Smooth muscle cell (in vitro differentiated cells): ENCODE measurements around the gene AQP2. TPM values are rescaled to one million over a fixed set of nuclear protein-coding genes. Genes with fewer than 3 reads are reported as not detected.
A peak's percentile ranks its signal among the peaks of the same experiment; 100 is the strongest.

Experiments used
- DNase-seq: peaks from one replicate; lab custom pipeline; 2025; ENCODE audit not compliant: unreplicated experiment; lab: John Stamatoyannopoulos, UW
- H2AFZ ChIP-seq: fragments of 200-600 bp; sonication (generic); 2 replicates; pipeline ENCODE4 v1.6.0; 2016; ENCODE audit warnings: antibody characterized with exemption, low read depth, mild to moderate bottlenecking
- H3F3A ChIP-seq: fragments of 200-600 bp; sonication (generic); 2 replicates; pipeline ENCODE4 v1.6.0; 2017; ENCODE audit warnings: antibody characterized with exemption, low read depth
- H3K27ac ChIP-seq: fragments of 200-600 bp; sonication (generic); 2 replicates; pipeline ENCODE4 v1.5.1; 2016; ENCODE audit warnings: low read depth, mild to moderate bottlenecking
- H3K27me3 ChIP-seq: fragments of 200-600 bp; sonication (generic); 2 replicates; pipeline ENCODE4 v1.6.1; 2016; ENCODE audit warnings: low read depth, mild to moderate bottlenecking
- H3K36me3 ChIP-seq: fragments of 200-600 bp; sonication (generic); 2 replicates; pipeline ENCODE4 v1.5.1; 2016; ENCODE audit warnings: low read depth
- H3K4me1 ChIP-seq: fragments of 200-600 bp; sonication (generic); 2 replicates; pipeline ENCODE4 v1.5.1; 2016; ENCODE audit warnings: low read depth
- H3K4me2 ChIP-seq: fragments of 200-600 bp; sonication (generic); 2 replicates; pipeline ENCODE4 v1.6.0; 2016; ENCODE audit warnings: mild to moderate bottlenecking
- H3K4me3 ChIP-seq: fragments of 200-600 bp; sonication (generic); 2 replicates; pipeline ENCODE4 v1.5.1; 2016; ENCODE audit warnings: mild to moderate bottlenecking
- H3K79me2 ChIP-seq: fragments of 200-600 bp; sonication (generic); 2 replicates; pipeline ENCODE4 v1.6.0; 2016; ENCODE audit warnings: low read depth, mild to moderate bottlenecking
- H3K9ac ChIP-seq: fragments of 200-600 bp; sonication (generic); 2 replicates; pipeline ENCODE4 v1.6.0; 2016; ENCODE audit warnings: low read depth
- H3K9me3 ChIP-seq: fragments of 200-600 bp; sonication (generic); replicated peaks from 2 replicates; pipeline ENCODE4 v1.5.1; 2016; ENCODE audit warnings: low read depth
- H4K20me1 ChIP-seq: fragments of 200-600 bp; sonication (generic); 2 replicates; pipeline ENCODE4 v1.6.0; 2016; ENCODE audit warnings: low read depth
- CTCF ChIP-seq: fragments of 200-600 bp; sonication (generic); IDR thresholded peaks from 2 replicates; pipeline ENCODE4 v1.5.1; 2017; ENCODE audit warnings: borderline replicate concordance, mild to moderate bottlenecking, antibody characterized with exemption; ENCODE audit not compliant: insufficient read depth, poor library complexity, severe bottlenecking
- WGBS: methylation state at CpG from one replicate; pipeline ENCODE4 v1.1.7; 2016; ENCODE audit warnings: low lambda C conversion rate; 5-methylcytosine and 5-hydroxymethylcytosine counted together
- polyA plus RNA-seq: library from polyadenylated mRNA; unstranded; fragments of >200 nt; fragmentation: Nextera tagmentation; extraction: Ambion mirVana; gene quantifications from 2 replicates; pipeline ENCODE4 v1.2.1, GENCODE V29; 2016
- total RNA-seq: library from RNA; depleted of rRNA; stranded (reverse); fragments of >200 nt; gene quantifications from 2 replicates; pipeline ENCODE4 v1.2.3, GENCODE V29; 2014

Gene AQP2
- total RNA-seq (0.13 and 0.22 TPM in 2 replicates), polyA plus RNA-seq (0.14 and 0.99 TPM in 2 replicates)

GRCh38 chr12:49950273-49951251 lies at the start of gene AQP2:
TSS of gene AQP2 (plus strand) at chr12:49950737. CDS start at chr12:49950831, 94 bp downstream.
- WGBS, result 75% methylated on average over 30 of the region's 32 CpGs
- Histone ChIP-seq H3F3A (no peaks in the 10 kb centered on the region), H3K4me2 (no peak within 1 kb of the TSS), H3K9ac (no peak within 1 kb of the TSS), H3K79me2 (no peaks in the 10 kb centered on the region), H3K36me3 (no peaks in the 10 kb centered on the region), H3K4me3 (no peak within 1 kb of the TSS), H3K9me3 (no peaks in the 10 kb centered on the region), H2AFZ (no peak within 1 kb of the TSS), H3K4me1 (no peaks in the 10 kb centered on the region), H3K27me3 (peaks cover 22% of the 10 kb centered on the region), H4K20me1 (no peaks in the 10 kb centered on the region), H3K27ac (no peak within 1 kb of the TSS)
- DNase-seq, result peak; percentile 28
- TF ChIP-seq CTCF, result no peak

GRCh38 chr12:49901026-49901425 lies 49.5 kb upstream of the AQP2 start:
- Histone ChIP-seq H3K9me3 (no peaks in the 10 kb centered on the region), H4K20me1 (no peaks in the 10 kb centered on the region), H3K9ac (no peak overlapping the region), H2AFZ (no peak overlapping the region), H3K27ac (no peak overlapping the region), H3K4me2 (no peak overlapping the region), H3K27me3 (no peaks in the 10 kb centered on the region), H3K4me1 (peaks cover 14% of the 10 kb centered on the region), H3K36me3 (no peaks in the 10 kb centered on the region), H3K79me2 (no peaks in the 10 kb centered on the region), H3K4me3 (no peak overlapping the region), H3F3A (no peaks in the 10 kb centered on the region)
- no peak for TF ChIP-seq CTCF
- WGBS, result 88% methylated on average over 4 of the region's 4 CpGs
- DNase-seq, result no peak

GRCh38 chr12:49901986-49902385 lies 48.6 kb upstream of the AQP2 start:
- Histone ChIP-seq H3K27me3 (no peaks in the 10 kb centered on the region), H3K4me2 (no peak overlapping the region), H3K9me3 (no peaks in the 10 kb centered on the region), H4K20me1 (no peaks in the 10 kb centered on the region), H3F3A (no peaks in the 10 kb centered on the region), H3K79me2 (no peaks in the 10 kb centered on the region), H3K4me1 (peaks cover 14% of the 10 kb centered on the region), H3K9ac (no peak overlapping the region), H3K36me3 (no peaks in the 10 kb centered on the region), H2AFZ (no peak overlapping the region), H3K27ac (no peak overlapping the region), H3K4me3 (no peak overlapping the region)
- no peak for TF ChIP-seq CTCF
- 92% methylated on average over 5 of the region's 5 CpGs for WGBS
- DNase-seq, result no peak
